Large intestine (tissue), 3 donors: ENCODE measurements around the gene AGBL4. TPM values are rescaled to one million over a fixed set of nuclear protein-coding genes. Genes with fewer than 3 reads are reported as not detected.
"Not testable (repeated sequence)": the region's sequence is repeated elsewhere in the genome, so short reads cannot be mapped to it uniquely, and the experiment has no call there.

ENCODE experiments used
- DNase-seq, 2 donors: peaks; one replicate each; pipeline versions ENCODE4 v3.0.0 to v3.0.0-alpha.2; 2013
- H3K27ac ChIP-seq: one replicate; pipeline ENCODE4 v1.5.1; 2013; ENCODE audit warnings: low read length
- H3K27me3 ChIP-seq: 2 replicates; pipeline ENCODE4 v1.6.1; 2013; ENCODE audit warnings: low read length; ENCODE audit not compliant: control insufficient read depth, insufficient read depth
- H3K36me3 ChIP-seq: 2 replicates; pipeline ENCODE4 v1.6.1; 2013; ENCODE audit warnings: low read length; ENCODE audit not compliant: control insufficient read depth, insufficient read depth
- H3K4me1 ChIP-seq: one replicate; pipeline ENCODE4 v1.6.1; 2013; ENCODE audit warnings: low read length; ENCODE audit not compliant: control insufficient read depth, insufficient read depth
- H3K4me3 ChIP-seq: one replicate; pipeline ENCODE4 v1.5.1; 2013; ENCODE audit warnings: low read length
- H3K9me3 ChIP-seq: one replicate; pipeline ENCODE4 v1.6.1; 2013; ENCODE audit warnings: mild to moderate bottlenecking, low read depth, low read length, moderate library complexity; ENCODE audit not compliant: control insufficient read depth
- WGBS: methylation state at CpG from one replicate; pipeline ENCODE4 v1.1.5; 2013; ENCODE audit warnings: low lambda C conversion rate; ENCODE audit not compliant: insufficient coverage; 5-methylcytosine and 5-hydroxymethylcytosine counted together
- polyA plus RNA-seq: library from polyadenylated mRNA; unstranded; fragments of 120-200 nt; gene quantifications from one replicate; pipeline ENCODE4 v1.2.1, GENCODE V29; 2013

AGBL4 gene
- polyA plus RNA-seq, 1 donor = 0.28 TPM

DNA sequence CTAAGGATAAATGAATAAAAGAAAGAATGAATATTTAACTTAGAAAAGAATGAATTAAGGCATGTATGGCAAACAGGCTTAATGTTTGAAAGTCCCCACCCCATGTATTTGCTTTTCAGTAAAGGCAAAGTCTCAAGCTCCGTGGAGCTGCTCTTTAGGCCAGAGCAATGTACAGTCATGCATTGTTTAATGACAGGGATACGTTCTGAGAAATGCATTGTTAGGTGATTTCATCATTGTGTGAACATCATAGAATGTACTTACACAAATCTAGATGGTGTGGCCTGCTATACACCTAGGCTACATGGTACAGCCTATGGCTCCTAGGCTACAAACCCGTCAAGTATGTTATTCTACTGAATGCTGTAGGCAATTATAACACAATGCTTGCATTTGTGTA lies 1500.2 kb downstream of the AGBL4 start:
- H3K36me3 ChIP-seq = no peaks in the 10 kb centered on the region
- DNase-seq = peak in 1 of 2 donors; percentile 40
- H3K4me3 ChIP-seq = no peak overlapping the region
- peaks cover 10% of the 10 kb centered on the region for H3K4me1 ChIP-seq
- H3K27me3 ChIP-seq = peaks cover 2% of the 10 kb centered on the region
- H3K27ac ChIP-seq = no peak overlapping the region
- no peaks in the 10 kb centered on the region for H3K9me3 ChIP-seq
- WGBS = no CpG with 5 or more reads among the region's 3 CpGs

DNA sequence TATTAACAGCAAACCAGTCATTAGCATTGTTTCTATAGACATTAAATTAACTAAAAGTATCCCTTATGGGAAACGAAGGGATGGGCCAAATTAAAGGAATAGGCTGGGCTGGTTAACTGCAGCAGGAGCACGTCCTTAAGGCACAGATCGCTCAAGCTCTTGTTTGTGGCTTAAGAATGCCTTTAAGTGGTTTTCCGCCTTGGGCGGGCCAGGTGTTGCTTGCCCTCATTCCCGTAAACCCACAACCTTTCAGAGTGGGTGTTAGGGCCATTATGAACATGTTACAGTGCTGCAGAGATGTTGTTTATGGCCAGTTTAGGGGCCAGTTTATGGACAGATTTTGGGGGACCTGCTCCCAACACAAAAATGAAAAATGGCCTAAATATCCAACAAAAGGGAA lies 1503.9 kb downstream of the AGBL4 start:
- not testable (repeated sequence) for H3K27ac ChIP-seq, H3K9me3 ChIP-seq, H3K27me3 ChIP-seq, H3K4me3 ChIP-seq, H3K4me1 ChIP-seq, DNase-seq, H3K36me3 ChIP-seq
- WGBS = no CpG with 5 or more reads among the region's 6 CpGs

DNA sequence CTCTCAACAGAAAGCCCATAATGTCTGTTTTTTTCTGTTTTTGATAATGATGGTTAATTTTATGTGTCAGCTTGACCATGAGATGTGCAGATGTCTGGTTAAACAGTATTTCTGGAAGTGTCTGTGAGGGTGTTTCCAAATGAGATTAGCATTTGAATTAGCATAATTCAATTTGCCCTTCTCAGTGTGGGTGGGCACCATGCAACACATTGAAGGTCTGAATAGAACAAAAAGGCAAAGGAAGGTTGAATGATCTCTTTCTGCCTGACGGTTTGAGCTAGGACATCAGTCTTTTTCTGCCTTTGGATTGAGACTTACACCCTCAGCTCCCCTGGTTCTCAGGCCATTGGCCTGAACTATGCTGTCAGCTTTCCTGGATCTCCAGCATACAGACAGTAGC lies 1516.9 kb downstream of the AGBL4 start:
- DNase-seq = no peak
- H3K36me3 ChIP-seq = no peaks in the 10 kb centered on the region
- H3K4me3 ChIP-seq = no peak overlapping the region
- H3K27me3 ChIP-seq = peaks cover 7% of the 10 kb centered on the region
- H3K4me1 ChIP-seq = no peaks in the 10 kb centered on the region
- no CpG with 5 or more reads among the region's 1 CpG for WGBS
- no peak overlapping the region for H3K27ac ChIP-seq
- no peaks in the 10 kb centered on the region for H3K9me3 ChIP-seq

DNA sequence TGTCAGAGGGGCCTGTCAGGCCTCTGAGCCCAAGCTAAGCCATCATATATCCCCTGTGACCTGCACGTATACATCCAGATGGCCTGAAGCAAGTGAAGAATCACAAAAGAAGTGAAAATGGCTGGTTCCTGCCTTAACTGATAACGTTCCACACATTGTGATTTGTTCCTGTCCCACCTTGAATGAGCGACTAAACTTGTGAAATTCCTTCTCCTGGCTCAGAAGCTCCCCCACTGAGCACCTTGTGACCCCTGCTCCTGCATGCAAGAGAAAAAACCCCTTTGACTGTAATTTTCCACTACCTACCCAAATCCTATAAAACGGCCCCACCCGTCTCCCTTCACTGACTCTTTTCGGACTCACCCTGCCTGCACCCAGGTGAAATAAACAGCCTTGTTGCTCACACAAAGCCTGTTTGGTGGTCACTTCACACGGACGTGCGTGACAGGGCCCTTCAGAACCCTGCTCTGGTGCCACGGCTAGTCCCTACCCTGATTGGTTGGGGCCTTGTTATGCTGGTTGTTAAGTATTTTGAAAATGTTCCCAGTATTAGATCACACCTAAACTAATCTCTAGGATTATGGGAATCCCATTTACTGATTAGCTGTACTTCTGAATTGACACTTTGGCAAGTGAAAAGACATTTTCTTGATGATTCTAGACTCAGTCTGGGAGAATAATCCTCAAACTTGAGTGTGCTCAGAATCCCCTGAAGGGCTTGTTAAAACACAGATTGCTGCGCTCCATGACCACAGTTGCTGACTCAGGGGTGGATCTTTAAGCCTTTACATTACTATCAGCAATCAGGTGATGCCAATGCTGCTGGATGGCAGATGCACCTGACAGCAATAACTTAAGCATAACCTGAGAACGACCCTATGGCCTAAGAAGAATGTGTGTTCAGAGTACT lies 1523.0 kb downstream of the AGBL4 start:
- peaks cover 4% of the 10 kb centered on the region for H3K4me1 ChIP-seq
- DNase-seq = peak; percentile 50 to 68
- no CpG with 5 or more reads among the region's 12 CpGs for WGBS
- H3K27ac ChIP-seq = peak overlapping the region; percentile 11
- H3K4me3 ChIP-seq = no peak overlapping the region
- H3K9me3 ChIP-seq = no peaks in the 10 kb centered on the region
- no peaks in the 10 kb centered on the region for H3K36me3 ChIP-seq
- H3K27me3 ChIP-seq = peaks cover 2% of the 10 kb centered on the region

DNA sequence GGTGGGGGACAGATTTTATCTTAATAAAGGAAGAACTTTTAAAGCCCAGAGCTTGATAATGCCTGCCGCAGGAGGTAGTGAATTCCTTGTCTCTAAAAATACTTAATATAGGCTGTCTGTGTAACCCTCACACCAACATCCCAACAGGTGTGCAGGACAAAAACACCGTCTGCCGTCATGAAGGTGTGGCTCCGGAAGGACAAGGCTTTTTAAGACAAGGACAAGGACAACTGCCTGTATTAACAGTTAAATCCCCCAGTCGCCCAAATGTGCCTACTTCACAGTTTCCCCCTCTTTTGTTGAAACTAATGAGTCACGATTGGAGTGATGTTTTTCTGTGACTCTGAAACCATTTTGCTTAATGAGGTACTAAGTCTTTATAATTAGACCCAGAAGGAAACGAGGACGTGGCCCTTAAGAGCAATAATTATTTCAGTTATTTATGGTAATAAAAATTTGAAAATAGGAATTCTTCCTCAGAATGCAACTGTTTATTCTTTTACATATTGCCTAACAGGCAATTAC lies 1524.5 kb downstream of the AGBL4 start:
- Histone ChIP-seq H3K4me1 (peaks cover 9% of the 10 kb centered on the region), H3K4me3 (no peak overlapping the region), H3K27me3 (no peaks in the 10 kb centered on the region), H3K9me3 (no peaks in the 10 kb centered on the region), H3K36me3 (no peaks in the 10 kb centered on the region), H3K27ac (no peak overlapping the region)
- WGBS = no CpG with 5 or more reads among the region's 8 CpGs
- no peak for DNase-seq

DNA sequence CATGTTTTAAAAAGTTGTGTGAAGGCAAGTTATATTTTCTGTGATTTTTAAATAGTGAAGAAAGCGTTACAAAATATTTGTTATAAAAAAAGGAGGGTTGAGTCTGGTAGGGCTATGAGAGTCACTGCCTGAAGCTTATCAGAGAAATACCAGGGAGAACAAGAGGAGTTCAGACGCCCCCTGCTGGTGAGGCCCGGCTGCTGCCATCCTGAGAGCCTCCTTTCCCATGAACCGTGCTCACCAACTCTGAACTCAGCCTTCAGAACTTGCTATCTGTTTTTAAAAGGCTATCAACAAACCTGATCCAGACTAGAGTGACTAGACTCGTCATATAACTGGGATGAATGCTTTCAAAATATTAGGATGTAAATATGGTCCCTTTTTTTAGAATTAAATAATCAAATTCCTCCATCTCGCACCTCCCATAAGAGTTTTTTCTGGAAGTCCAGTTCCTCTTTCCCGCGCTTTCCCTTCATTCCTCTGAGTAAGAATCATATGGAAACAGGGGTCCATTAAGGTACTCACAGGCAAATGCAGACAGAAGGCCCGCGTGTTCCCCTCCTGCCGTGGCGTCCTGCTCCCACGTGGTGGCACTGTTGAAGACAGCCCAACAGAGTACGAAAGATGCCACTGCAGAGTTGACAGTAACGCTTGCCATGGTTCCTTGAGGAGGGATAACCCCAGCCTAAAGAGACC lies 1525.5 kb downstream of the AGBL4 start:
- no peak overlapping the region for H3K4me3 ChIP-seq
- H3K27me3 ChIP-seq = no peaks in the 10 kb centered on the region
- H3K36me3 ChIP-seq = no peaks in the 10 kb centered on the region
- peak; percentile 69 to 72 for DNase-seq
- H3K4me1 ChIP-seq = peaks cover 19% of the 10 kb centered on the region
- no peaks in the 10 kb centered on the region for H3K9me3 ChIP-seq
- H3K27ac ChIP-seq = no peak overlapping the region
- 10% methylated on average over 3 of the region's 15 CpGs for WGBS

DNA sequence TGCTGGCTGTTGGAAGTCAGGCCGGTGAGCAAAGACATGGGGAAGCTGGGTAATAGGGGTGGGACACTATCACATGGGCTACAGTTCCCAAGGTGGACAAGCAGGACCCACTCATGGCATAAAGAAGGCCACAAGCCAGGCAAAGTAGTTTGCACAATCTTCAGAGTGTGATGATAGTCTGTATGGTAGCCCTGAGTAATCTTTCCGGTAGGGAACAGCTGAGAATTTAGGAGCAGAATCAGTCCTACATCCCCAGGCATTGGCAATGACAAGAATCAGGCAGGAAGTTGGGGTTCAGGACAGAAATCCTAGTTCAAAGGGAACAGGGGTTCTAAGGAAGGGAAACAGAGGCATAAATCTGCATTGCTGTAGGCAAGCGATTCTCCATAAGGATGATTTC lies 1527.8 kb downstream of the AGBL4 start:
- Histone ChIP-seq H3K36me3 (no peaks in the 10 kb centered on the region), H3K27me3 (no peaks in the 10 kb centered on the region), H3K4me1 (peaks cover 27% of the 10 kb centered on the region), H3K27ac (no peak overlapping the region), H3K9me3 (no peaks in the 10 kb centered on the region), H3K4me3 (no peak overlapping the region)
- WGBS = no CpG with 5 or more reads among the region's 3 CpGs
- no peak for DNase-seq

DNA sequence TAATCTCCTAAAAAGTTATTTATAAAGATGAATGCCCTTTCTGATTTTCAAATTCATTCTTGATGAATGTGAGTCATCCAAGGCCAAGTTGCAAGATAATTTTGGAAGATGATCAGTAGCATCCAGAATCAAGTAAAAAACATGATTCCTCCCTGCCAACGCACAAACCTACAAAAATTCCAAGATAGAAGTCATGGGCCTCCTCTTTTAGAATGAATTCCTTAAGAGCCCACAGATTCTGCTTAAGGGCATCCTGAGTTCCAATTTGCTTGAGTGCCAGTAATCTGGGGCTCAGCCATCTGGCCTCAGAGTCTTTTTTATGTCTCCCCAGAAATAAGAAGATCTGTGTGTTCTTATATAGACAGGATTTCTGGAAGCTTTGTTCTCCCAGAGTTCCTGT lies 1528.6 kb downstream of the AGBL4 start:
- no peaks in the 10 kb centered on the region for H3K9me3 ChIP-seq
- H3K4me3 ChIP-seq = no peak overlapping the region
- H3K4me1 ChIP-seq = peaks cover 27% of the 10 kb centered on the region
- no peaks in the 10 kb centered on the region for H3K36me3 ChIP-seq
- no peak for DNase-seq
- no peaks in the 10 kb centered on the region for H3K27me3 ChIP-seq
- no peak overlapping the region for H3K27ac ChIP-seq
- no CpG with 5 or more reads among the region's 1 CpG for whole genome bisulfite sequencing

DNA sequence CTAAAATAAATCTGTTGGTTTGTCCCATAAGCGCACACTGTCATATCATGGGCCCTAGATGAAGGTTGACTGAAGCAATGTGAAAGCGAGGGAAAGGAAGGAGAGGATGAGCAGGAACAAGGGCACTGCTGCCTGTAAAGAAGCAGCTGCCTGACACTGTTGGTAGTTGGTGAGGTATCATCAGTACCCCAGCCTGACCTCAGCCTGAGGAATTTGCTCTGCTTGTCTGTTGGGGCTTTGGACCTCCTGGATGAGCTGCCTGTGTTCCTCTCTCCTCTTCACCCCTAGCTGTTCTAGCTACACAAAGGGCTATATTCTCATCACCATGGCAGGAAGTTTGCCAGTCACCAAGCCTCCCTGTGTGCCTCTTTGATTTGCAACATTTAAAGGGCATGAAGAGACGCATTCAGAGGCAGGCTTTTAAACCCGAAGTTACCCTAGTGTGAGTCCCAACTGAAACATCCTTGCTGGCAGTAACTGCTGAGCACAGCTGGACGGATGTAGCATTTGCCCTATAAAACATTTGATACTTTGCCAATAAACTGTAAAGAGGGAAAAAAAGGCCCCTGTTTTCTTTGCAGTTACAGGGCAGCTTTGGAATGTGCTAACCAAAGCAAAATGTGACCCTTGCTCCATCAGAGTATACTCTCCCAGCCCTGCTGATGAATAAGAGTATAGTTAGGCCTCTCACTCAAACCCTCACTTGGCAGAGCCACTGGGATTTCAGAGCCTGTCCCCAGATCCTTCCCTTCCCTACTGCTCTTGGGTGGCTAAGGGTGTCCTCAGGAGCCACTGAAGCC lies 1529.6 kb downstream of the AGBL4 start:
- Histone ChIP-seq H3K9me3 (no peaks in the 10 kb centered on the region), H3K4me1 (peaks cover 27% of the 10 kb centered on the region), H3K36me3 (no peaks in the 10 kb centered on the region), H3K27me3 (no peaks in the 10 kb centered on the region), H3K27ac (peak overlapping the region; percentile 69), H3K4me3 (no peak overlapping the region)
- WGBS = no CpG with 5 or more reads among the region's 5 CpGs
- DNase-seq = peak; percentile 74 to 91

DNA sequence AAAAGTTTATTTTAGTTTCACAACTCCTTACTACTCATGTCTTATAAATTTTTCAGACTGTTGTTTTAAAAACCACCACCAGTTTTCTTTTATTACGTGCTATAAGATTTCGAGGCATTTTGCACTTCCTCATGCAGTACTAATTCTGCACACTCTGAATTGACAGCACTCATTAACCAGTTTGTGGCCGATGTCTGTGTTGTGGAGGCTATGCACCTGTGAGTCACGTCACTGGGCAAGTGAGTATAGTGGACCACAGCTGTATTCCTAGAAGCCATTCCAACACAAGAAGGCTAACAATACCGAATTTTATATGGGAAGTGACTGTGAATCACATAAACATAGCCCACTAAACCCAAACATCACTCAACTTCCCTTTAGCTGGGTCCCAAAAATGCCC lies 1530.7 kb downstream of the AGBL4 start:
- no peak overlapping the region for H3K27ac ChIP-seq
- peaks cover 24% of the 10 kb centered on the region for H3K4me1 ChIP-seq
- no peaks in the 10 kb centered on the region for H3K36me3 ChIP-seq
- H3K4me3 ChIP-seq = no peak overlapping the region
- no peaks in the 10 kb centered on the region for H3K27me3 ChIP-seq
- no peak for DNase-seq
- no CpG with 5 or more reads among the region's 5 CpGs for WGBS
- no peaks in the 10 kb centered on the region for H3K9me3 ChIP-seq
